ENCODE results near the gene HELZ. TPM values are rescaled to one million over a fixed set of nuclear protein-coding genes. Genes with fewer than 3 reads are reported as not detected.

The HELZ gene
- total and polyA plus RNA-seq, 4 donors, result 5.5 to 175 (median 27.8) TPM

DNA sequence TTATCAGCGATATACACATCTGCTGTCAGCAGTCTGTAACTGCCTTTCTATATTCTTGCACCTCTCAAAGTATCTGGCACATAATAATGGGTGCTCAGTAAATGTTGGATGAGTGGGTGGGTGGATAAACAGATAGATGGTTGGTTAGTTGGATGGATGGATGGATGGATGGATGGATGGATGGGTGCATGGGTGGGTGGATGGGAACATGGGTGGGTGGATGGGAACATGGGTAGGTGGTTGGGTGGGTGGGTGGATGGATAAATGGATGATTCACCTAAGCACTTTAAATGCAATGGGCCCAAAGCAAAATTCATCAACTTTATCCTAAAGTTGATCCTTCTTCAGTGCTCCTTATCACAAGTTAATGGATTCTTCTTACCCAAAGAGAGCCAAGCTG lies 48.6 kb downstream of the HELZ start:
- DNase-seq (no peak), ATAC-seq (ENCODE audit: insufficient read depth, low FRiP score) (no peak)
- no peak overlapping the region for H3K27ac ChIP-seq (ENCODE audit: low read depth in 1 of 2, low read length in 1 of 2)
- peaks cover 8 to 31% (median 24%) of the 10 kb centered on the region in 4 donors for H3K36me3 ChIP-seq (ENCODE audit: control insufficient read depth in 4 of 4, insufficient read depth in 4 of 4, low read length in 4 of 4)
- no peak overlapping the region for H3K4me3 ChIP-seq
- no peaks in the 10 kb centered on the region for H3K4me1 ChIP-seq (ENCODE audit: control insufficient read depth in 5 of 5, insufficient read depth in 5 of 5, low read length in 5 of 5)
- WGBS, 2 donors, result 97 to 98% methylated on average over 1 of the region's 1 CpG
- no peaks in the 10 kb centered on the region for H3K9me3 ChIP-seq (ENCODE audit: control insufficient read depth in 4 of 4, insufficient read depth in 3 of 4, low read length in 3 of 4)
- TF ChIP-seq, protein P1, sequence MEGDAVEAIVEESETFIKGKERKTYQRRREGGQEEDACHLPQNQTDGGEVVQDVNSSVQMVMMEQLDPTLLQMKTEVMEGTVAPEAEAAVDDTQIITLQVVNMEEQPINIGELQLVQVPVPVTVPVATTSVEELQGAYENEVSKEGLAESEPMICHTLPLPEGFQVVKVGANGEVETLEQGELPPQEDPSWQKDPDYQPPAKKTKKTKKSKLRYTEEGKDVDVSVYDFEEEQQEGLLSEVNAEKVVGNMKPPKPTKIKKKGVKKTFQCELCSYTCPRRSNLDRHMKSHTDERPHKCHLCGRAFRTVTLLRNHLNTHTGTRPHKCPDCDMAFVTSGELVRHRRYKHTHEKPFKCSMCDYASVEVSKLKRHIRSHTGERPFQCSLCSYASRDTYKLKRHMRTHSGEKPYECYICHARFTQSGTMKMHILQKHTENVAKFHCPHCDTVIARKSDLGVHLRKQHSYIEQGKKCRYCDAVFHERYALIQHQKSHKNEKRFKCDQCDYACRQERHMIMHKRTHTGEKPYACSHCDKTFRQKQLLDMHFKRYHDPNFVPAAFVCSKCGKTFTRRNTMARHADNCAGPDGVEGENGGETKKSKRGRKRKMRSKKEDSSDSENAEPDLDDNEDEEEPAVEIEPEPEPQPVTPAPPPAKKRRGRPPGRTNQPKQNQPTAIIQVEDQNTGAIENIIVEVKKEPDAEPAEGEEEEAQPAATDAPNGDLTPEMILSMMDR (IDR thresholded peaks at IDR 0.05; ENCODE audit: control extremely low read depth, extremely low read depth), result no peak
- no peaks in the 10 kb centered on the region for H3K27me3 ChIP-seq (ENCODE audit: control insufficient read depth in 3 of 3, insufficient read depth in 3 of 3, low read length in 2 of 3)
- H3K9ac ChIP-seq (ENCODE audit: insufficient read depth in 1 of 2, low read length in 2 of 2), result no peak overlapping the region

DNA sequence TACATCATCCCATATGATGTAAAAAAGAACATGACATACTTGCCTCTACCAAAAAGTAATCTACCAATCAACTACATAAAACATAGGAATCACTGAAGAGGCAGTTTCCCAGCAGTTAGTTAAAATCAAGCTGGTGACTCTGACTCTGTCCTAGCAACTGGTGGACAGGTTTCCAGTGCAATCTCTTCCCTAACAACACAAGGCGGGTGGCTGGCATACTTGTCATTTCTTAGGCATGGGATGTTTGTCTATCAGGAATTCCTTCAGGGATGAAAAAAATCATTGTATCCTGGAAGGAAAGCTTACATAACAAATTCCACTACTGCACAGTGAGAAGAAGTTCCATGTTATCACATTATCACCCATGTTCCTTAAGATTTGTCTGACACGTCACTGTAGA lies 50.9 kb downstream of the HELZ start:
- no peaks in the 10 kb centered on the region for H3K4me1 ChIP-seq (ENCODE audit: control insufficient read depth in 5 of 5, insufficient read depth in 5 of 5, low read length in 5 of 5)
- H3K27me3 ChIP-seq (ENCODE audit: control insufficient read depth in 3 of 3, insufficient read depth in 3 of 3, low read length in 2 of 3), result no peaks in the 10 kb centered on the region
- no peak overlapping the region for H3K9ac ChIP-seq (ENCODE audit: insufficient read depth in 1 of 2, low read length in 2 of 2)
- no peak overlapping the region for H3K27ac ChIP-seq (ENCODE audit: low read depth in 1 of 2, low read length in 1 of 2)
- DNase-seq, result no peak
- 59 to 74% methylated on average over 2 of the region's 2 CpGs for WGBS, 2 donors
- peaks cover 9 to 24% (median 11%) of the 10 kb centered on the region in 4 donors for H3K36me3 ChIP-seq (ENCODE audit: control insufficient read depth in 4 of 4, insufficient read depth in 4 of 4, low read length in 4 of 4)
- no peak overlapping the region for H3K4me3 ChIP-seq
- ATAC-seq (ENCODE audit: insufficient read depth, low FRiP score), result no peak
- TF ChIP-seq, protein P1 (IDR thresholded peaks at IDR 0.05; ENCODE audit: control extremely low read depth, extremely low read depth), result no peak
- H3K9me3 ChIP-seq (ENCODE audit: control insufficient read depth in 4 of 4, insufficient read depth in 3 of 4, low read length in 3 of 4), result no peaks in the 10 kb centered on the region

DNA sequence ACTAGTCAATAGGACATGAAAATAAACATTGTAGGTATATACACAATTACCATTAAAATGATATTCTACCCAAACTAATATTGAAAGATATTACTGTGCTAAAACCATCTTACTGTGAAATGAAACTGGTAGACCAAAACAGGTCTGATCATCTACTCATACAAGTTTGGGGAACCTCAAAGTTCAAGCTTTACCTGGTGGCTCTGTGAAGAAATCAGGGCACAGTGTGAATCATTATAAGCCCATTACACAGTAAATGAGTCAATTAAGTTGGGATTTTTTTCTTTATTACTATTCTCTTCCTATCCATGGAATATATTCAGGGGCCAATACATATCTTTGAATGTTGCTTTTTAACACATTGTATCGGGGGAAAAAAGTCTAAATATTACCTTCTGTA lies 57.1 kb downstream of the HELZ start:
- Histone ChIP-seq H3K9me3 (ENCODE audit: control insufficient read depth in 4 of 4, insufficient read depth in 3 of 4, low read length in 3 of 4) (no peaks in the 10 kb centered on the region), H3K9ac (ENCODE audit: insufficient read depth in 1 of 2, low read length in 2 of 2) (no peak overlapping the region), H3K4me3 (no peak overlapping the region), H3K36me3 (ENCODE audit: control insufficient read depth in 4 of 4, insufficient read depth in 4 of 4, low read length in 4 of 4) (peaks cover 0 to 16% (median 7%) of the 10 kb centered on the region in 4 donors), H3K4me1 (ENCODE audit: control insufficient read depth in 5 of 5, insufficient read depth in 5 of 5, low read length in 5 of 5) (no peaks in the 10 kb centered on the region), H3K27me3 (ENCODE audit: control insufficient read depth in 3 of 3, insufficient read depth in 3 of 3, low read length in 2 of 3) (no peaks in the 10 kb centered on the region), H3K27ac (ENCODE audit: low read depth in 1 of 2, low read length in 1 of 2) (no peak overlapping the region)
- DNase-seq (no peak), ATAC-seq (ENCODE audit: insufficient read depth, low FRiP score) (no peak)
- TF ChIP-seq, protein P1 (IDR thresholded peaks at IDR 0.05; ENCODE audit: control extremely low read depth, extremely low read depth), result no peak
- WGBS, 2 donors, result 91 to 98% methylated on average over 1 of the region's 1 CpG

DNA sequence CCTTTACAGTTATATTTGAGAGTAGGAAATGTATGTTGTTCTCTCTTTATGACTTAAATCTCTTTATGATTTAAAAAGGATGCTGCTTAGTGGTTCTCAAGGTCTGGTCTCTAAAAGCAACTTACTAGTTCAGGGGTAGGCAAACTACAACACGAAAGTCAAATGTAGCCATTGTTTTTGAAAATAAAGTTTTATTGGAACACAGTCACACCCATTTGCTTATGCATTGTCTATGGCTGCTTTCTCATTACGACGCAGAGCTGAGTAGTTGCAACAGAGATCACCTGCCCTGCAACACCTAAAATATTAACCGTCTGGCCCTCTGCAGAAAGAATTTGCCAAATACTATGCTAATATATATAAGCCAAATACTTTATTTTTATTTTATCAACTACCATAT lies 58.2 kb downstream of the HELZ start:
- Histone ChIP-seq H3K27me3 (ENCODE audit: control insufficient read depth in 3 of 3, insufficient read depth in 3 of 3, low read length in 2 of 3) (no peaks in the 10 kb centered on the region), H3K9ac (ENCODE audit: insufficient read depth in 1 of 2, low read length in 2 of 2) (no peak overlapping the region), H3K4me3 (no peak overlapping the region), H3K4me1 (ENCODE audit: control insufficient read depth in 5 of 5, insufficient read depth in 5 of 5, low read length in 5 of 5) (no peaks in the 10 kb centered on the region), H3K9me3 (ENCODE audit: control insufficient read depth in 4 of 4, insufficient read depth in 3 of 4, low read length in 3 of 4) (no peaks in the 10 kb centered on the region), H3K27ac (ENCODE audit: low read depth in 1 of 2, low read length in 1 of 2) (no peak overlapping the region), H3K36me3 (ENCODE audit: control insufficient read depth in 4 of 4, insufficient read depth in 4 of 4, low read length in 4 of 4) (peaks cover 0 to 24% (median 9%) of the 10 kb centered on the region in 4 donors)
- TF ChIP-seq, protein P1 (IDR thresholded peaks at IDR 0.05; ENCODE audit: control extremely low read depth, extremely low read depth), result no peak
- DNase-seq, result no peak
- ATAC-seq (ENCODE audit: insufficient read depth, low FRiP score), result no peak
- WGBS, 2 donors, result 98% methylated on average over 4 of the region's 4 CpGs

Data from lung (tissue), 12 donors.